ENCODE measurements around the gene SLC2A1.
"Not testable (repeated sequence)": the region's sequence is repeated elsewhere in the genome, so short reads cannot be mapped to it uniquely, and the experiment has no call there.

SLC2A1 gene

DNA sequence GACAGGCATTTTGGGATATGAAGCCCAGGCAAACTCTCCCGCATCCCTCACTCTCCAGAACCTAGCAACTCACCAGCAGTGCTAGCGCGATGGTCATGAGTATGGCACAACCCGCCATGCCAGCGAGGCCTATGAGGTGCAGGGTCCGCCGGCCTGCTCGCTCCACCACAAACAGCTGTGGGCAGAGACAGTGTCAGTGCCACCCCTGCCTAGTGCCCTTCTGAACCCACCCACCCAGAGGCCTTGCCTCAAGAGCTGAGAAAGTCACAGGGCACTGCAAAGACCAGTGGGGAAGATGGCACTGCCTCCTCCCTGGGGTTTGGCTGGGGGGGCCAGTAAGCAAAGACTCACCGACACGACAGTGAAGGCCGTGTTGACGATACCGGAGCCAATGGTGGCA is 29.8 kb downstream of the SLC2A1 start:
- no peak for DNase-seq (ENCODE audit: low read depth)

DNA sequence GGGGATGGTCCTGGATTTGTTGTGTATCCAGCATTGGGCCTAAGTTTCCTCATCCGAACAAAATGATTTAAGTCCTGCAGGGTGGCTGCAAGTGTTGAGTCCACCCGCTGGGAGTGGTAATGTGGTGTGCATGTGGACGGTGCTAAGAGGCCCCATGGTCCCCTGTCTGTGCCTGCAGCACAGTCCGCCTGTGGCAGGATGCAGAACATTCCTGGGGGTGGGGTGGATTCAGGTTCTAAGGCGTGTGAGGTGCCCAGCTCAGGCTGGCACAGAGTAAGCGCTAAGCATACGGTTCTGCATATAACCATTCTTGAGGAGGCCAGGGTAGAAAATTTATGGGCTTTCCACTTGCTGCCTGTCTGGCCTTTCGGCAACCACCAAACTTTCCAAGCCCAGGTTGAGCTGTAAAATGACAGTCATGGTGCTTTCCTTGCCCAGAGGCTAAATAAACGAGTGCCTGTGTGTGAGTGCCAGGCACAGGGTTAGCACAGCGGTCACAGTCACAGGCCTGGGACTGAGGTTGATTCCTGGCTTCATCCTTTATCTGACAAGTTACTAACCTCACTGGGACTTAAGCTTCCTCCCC is 30.7 kb downstream of the SLC2A1 start:
- DNase-seq (ENCODE audit: low read depth): no peak

DNA sequence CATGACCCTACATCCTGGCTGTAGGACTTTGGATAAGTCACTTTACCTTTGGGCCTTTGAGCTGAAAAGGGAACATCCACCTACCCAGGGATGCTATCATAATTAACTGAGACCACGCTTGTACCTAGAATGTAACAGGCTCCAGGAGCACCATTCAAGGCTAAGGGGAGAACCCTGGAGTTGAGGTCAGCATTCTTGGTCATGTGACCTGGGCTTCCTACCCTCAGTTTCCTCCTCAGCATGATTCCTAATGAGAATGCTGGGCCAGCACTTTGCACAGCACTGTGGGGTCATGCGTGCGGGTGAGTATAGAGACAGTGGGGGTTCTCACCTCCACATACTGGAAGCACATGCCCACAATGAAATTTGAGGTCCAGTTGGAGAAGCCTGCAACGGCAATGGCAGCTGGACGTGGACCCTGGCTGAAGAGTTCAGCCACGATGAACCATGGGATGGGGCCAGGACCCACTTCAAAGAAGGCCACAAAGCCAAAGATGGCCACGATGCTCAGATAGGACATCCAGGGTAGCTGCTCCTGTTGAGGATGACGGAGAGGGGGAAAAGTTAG is 31.3 kb downstream of the SLC2A1 start:
- DNase-seq (ENCODE audit: low read depth): no peak

DNA sequence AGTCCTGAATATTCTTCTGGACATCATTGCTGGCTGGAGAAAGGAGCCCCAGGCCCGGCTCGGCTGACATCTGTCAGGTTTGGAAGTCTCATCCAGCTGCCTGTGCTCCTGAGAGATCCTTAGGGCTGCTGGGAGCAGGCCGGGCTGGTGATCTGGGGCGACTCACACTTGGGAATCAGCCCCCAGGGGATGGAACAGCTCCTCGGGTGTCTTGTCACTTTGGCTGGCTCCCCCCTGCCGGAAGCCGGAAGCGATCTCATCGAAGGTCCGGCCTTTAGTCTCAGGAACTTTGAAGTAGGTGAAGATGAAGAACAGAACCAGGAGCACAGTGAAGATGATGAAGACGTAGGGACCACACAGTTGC is 31.8 kb downstream of the SLC2A1 start:
- no peak for DNase-seq (ENCODE audit: low read depth)

DNA sequence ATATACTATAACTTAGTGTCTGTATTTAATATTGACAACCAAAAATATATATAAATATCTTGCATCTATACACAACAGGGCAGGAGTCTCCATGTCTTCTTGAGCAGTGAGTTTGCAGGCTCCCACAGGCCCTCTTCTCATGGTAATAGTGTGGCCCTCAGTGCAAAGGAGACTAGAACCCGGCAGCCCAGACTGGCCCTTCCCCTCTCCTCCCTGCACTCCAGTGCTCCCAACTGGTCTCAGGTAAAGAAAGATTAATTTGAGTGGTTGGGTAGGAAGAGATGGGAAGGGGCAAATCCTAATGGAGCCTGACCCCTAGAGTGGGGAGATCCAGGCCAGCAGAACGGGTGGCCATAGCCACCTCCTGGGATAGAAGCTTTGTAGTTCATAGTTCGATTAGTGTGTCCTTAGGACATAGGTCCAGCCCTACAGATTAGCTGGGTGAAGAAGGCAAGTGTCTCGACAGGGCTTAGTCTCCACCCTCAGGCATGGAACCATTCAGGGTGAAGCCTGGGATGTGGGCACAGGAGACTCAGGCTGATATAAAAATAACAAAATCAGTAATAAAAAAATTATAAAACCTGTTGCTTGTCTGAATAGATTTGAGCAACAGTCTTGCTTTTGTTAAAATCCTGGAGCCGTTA is 32.3 kb downstream of the SLC2A1 start:
- DNase-seq (ENCODE audit: low read depth): no peak

DNA sequence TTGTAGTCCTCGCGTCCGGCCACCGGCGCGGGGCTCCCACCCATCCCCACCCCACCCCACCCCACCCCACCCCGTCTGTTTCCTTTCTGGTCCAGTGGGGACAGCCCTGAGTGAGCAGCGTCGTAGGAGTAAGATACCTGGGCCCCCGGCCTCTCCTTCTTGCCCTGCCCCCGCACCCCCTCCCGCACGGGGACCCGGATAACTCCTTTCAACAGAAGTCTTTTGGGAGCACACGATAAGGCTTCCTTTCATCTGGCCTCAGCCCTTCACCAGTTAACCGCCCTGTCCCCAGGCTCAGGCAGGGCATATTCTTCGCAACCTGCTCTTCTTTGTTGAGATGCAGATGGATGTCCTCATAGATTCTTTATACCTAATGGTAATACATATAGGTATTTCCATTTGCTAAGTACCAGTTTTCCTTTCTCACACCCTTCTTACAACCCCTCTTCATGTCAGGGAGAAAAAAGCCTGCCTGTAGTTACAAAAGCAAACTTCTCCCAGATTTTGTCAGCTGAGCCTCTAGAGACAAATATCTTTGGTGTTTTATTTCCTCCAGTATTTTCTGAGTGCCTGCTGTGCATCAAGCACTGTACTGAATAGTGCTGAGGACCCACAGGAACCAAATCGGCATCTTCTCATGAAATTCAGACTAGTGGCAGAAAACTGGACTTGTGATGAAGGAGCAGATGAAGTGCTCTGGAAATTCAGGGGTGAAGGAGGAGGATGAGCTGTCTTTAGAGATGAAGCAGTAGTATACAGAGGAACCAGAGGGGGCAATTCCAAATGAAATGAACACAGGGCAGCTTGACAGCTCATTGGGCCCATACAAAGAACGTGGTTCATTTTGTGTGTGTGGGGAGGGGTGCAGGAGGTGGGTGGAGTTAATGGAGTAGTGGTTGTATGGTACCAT is 33.6 kb downstream of the SLC2A1 start:
- DNase-seq (ENCODE audit: low read depth): no peak

DNA sequence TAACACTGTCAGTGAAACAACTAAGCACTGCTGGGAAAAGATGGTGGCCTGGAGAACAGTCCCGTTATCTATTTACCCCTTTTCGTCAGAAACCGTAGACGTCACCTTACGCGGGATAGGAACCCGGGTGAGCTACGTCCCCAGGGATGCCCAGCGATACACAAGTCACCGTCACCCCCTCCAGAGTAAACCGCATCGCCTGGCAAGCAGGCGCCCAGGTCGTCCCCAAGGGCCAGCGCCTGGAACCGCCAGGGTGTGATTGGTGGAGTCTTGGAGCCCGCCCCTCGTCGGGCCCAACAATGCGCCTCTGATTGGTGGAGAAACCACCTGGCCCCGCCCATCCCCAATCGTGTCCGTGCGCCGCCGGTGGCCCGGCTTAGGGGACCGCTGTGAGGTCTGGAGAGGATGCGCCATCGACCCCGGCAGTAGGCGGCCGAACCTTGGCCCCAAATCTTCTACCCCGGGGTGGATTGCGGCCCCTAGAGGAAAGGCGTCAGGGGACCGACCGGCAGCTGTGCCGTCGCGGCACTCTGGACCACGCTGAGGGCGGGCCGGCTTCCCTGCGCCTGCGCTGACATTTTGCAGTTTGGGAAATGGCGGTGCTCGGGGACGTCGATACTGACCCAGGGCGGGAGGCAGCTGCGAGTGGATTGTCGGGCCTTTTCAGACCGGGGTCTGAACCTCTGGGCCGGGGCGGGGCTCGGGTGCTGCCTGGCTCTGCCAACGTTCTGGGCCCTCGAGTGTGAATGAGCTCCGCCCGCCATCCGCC is 34.4 kb downstream of the SLC2A1 start:
- peak; percentile 85 for DNase-seq (ENCODE audit: low read depth)

DNA sequence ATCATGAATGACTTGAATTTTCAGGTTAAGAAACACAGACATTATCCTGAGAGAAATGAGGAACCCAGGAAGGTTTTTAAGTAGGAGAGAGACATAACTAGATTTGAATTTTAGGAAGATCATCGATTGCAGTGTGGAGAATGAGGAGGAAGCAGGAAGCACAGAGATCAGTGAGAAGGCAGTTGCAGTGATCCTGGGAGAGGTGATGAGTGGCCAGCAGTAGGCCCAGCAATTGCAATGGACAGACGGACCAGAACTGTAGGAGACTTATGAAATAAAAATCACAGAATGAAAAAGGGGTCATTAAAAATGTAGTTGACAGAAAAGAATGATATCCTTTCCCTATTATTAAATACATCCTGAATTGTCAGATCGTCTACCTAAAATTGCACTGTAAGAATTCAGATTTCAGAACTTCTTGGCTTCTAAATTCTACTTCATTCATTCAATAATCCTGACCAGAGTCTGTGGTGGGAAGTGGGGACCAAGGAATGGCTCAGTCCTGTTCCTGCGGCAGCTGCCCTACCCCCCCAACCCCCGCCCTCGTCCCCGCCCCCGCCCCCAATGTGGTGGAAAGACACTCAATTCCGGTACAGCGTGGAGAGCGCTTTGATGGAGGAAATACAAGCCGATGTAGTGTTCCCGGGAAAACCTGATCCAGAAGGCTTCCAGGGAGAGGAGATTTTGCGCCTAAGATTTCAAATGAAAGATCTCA is 35.1 kb downstream of the SLC2A1 start:
- DNase-seq (ENCODE audit: low read depth): no peak

DNA sequence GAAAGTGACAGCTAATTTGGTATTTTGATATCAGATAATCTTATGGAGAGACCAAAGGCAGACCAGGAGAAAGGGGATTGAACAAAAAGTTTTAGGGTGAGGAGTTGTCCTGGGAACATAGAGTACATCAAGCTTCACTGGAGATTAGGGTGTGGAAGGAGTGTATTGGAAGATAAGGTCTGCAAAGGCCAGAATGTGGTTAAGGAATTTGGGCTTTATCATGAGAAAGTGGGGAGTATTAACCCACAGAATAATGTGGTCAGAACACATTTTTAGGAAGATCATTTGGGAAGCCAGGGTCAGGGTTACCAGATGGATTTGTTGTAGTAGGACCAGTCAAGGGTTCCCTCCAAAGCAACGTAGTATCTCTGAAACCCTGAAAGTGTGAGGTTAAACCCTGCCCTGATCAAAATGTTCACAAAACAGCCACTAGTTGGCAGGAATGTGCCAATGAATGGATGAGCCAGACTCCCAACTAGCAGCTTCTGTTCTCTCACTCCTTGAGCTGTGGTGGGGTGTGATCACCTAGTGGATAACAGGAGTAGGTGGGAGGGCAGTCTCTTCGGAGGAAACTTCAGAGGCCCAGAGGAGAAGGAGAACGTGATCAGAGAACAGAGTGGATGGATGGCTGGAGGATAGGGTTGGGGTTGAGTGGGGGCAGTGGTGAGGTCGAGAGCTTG is 35.8 kb downstream of the SLC2A1 start:
- peak; percentile 35 for DNase-seq (ENCODE audit: low read depth)

DNA sequence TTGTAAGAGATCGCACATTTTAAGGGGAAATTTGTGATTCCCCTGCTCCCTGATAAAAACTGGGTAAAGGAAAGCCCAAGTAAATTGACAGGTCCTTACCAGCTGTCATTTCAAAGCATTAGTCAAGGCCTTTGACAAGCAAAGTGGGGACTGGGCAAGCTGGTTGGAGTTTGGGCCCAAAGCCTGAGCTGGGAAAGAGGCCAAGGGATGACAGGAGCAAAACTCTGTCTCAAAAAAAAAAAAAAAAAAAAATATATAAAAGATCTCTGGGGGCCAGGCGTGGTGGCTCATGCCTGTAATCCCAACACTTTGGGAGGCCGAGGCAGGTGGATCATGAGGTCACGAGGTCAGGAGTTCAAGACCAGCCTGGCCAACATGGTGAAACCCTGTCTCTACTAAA is 36.9 kb downstream of the SLC2A1 start:
- no peak for DNase-seq (ENCODE audit: low read depth)

DNA sequence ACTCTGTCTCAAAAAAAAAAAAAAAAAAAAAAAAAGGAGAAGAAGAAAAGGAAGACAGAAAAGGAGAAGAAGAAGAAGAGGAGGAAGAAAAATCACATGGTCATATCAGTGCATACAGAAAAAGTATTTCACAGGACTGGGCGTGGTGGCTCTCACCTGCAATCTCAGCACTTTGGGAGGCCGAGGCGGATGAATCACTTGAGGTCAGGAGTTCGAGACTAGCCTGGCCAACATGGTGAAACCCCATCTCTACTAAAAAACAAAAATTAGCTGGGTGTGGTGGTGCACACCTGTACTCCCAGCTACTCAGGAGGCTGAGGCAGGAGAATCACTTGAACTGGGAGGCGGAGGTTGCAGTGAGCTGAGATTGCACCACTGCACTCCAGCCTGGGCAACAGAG is 39.0 kb downstream of the SLC2A1 start:
- not testable (repeated sequence) for DNase-seq (ENCODE audit: low read depth)

DNA sequence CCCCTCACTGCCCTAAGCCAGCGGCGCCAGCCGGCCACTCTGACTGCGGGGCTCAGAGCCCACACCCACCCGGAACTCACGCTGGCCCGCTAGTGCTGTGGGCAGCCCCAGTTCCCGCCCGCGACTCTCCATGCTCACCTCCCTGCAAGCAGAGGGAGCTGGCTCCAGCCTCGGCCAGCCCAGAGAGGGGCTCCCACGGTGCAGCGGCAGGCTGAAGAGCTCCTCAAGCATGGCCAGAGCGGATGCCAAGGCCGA is 41.5 kb downstream of the SLC2A1 start:
- no peak for DNase-seq (ENCODE audit: low read depth)

DNA sequence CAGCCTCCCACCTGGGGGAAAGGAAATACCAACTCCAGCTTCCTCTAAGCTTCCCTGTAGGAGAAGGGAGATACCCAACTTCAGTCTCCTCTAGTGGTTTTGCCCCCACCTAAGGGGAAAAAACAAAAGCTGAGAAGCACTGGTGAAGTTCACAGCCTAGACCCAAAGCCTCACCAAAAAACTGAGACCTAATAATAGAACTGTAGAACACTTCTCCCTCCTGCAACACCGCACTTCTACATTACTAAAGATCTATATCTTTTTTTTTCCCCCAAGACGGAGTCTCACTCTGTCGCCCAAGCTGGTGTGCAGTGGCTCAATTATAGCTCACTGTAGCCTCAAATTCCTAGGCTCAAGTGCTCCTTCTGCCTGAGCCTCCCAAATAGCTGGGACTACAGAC is 43.2 kb downstream of the SLC2A1 start:
- DNase-seq (ENCODE audit: low read depth): no peak

DNA sequence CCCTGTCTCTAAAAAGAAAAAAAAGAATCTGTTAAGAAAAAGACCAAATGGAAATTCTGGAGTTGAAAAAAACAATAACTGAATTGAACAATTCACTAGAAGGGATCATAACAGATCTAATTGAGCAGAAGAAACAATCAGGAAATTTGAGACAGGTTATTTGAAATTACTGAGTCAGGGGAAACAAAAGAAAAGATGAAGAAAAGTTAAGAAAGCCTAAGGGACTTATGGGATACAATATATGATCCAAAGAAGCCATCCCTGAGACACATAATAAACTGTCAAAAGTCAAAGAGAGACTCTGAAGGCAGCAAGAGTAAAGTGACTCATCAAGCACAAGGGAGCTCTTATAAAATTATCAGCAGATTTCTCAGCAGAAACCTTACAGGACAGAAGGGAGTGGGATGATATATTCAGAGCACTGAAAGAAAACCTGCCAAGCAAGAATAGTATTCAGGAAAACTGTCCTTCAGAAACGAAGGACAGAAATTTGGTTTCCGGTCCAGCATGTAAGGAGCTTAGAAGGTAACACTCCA is 44.5 kb downstream of the SLC2A1 start:
- no peak for DNase-seq (ENCODE audit: low read depth)

DNA sequence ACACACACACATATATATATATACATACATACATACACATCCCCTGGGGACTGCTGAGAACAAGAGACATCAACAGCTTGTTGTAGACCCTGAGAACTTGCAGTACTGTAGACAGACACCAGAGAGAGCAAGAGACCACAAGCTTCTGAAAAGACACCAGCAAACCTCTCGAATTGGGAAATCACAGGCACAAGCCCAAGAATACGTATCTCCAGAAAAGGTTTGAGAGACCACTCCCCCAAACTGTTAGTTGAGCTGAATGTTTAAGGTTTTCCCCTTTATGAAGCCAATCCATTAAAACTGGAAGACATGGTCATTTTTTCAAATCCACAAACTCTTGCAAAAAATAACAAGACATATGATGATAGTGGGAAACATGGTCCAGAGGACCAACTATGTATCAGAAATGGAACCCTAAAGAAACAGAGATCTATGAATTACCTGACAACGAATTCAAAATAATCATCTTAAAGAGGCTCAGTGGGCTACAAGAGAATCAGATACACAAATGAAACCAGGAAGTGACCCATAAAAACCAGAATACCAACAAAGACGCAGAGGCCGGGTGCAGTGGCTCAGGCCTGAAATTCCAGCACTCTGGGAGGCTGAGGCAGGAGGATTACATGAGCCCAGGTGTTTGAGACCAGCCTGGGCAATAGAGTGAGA is 45.1 kb downstream of the SLC2A1 start:
- DNase-seq (ENCODE audit: low read depth): no peak

DNA sequence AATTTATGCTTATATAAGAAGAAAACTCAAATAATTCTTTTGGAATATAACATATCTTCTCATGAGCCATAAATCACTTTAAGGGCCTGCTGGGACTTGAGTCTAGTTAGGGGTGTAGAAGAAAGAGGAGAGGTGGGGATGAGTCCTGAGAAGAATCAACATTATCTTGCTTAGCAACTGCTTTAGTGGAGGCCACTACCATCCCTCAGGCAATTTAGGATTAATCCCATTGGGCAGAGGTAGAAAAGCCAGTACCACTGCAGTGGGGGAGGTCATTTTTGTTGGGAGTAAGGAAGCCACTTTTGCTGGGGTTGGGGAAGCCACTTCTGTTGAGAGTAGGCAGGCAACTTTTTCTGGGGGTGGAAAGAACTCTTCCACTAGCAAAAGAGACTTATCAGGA is 47.7 kb downstream of the SLC2A1 start:
- DNase-seq (ENCODE audit: low read depth): no peak

DNA sequence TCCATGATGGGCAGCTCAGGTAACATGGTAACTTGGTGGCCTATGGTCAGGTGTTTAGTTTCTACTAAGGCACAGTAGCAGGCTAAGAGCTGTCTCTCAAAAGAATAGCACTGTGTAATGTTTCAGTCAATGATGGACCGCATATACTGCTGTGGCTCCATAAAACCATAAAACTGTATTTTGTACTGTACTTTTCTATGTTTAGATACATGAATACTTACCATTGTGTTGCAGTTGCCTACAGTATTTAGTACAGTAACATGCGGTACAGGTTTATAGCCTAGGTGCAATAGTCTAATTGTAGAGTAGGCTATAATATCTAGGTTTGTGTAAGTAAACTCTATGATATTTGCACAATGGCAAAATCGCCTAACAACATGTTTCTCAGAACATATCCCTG is 50.6 kb downstream of the SLC2A1 start:
- DNase-seq (ENCODE audit: low read depth): no peak

DNA sequence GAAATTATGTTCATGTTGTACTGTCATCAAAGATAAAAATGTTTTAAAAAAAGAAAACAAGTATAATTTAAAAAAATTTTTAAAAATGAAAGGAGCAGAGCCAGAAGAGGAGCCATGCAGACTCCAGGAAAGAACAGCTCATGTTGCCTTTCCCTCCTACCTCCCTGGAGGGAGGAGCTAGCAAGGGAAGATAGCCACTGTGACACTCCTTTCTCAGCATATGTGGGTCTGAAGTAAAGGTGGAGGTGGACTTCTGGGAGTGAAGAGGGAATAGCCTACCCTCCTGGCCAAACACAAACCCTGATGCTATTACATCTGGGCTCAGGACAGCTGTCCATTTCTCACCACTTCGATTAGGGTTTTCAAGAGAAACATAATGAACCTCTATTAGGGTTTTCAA is 54.2 kb downstream of the SLC2A1 start:
- DNase-seq (ENCODE audit: low read depth): no peak

DNA sequence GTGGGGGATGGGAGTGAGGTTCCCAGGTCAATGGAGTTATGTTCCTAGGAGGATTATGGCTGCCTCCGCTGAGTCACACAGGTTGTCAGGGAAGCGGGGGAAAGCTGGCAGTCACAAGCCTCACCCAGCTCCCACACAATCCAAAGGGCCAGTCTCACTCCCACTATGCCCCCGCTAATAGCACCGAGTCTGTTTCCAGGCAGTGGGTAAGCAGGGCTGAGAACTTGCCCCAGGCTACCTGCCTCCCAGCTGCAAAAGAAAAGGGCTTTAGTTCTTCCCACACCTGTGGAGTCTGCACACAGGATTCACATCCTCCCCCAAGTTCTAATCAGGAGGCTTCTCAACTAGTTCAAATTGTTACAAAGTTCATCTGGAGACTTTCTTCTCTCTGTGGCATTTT is 58.7 kb downstream of the SLC2A1 start:
- not testable (repeated sequence) for DNase-seq (ENCODE audit: low read depth)

DNA sequence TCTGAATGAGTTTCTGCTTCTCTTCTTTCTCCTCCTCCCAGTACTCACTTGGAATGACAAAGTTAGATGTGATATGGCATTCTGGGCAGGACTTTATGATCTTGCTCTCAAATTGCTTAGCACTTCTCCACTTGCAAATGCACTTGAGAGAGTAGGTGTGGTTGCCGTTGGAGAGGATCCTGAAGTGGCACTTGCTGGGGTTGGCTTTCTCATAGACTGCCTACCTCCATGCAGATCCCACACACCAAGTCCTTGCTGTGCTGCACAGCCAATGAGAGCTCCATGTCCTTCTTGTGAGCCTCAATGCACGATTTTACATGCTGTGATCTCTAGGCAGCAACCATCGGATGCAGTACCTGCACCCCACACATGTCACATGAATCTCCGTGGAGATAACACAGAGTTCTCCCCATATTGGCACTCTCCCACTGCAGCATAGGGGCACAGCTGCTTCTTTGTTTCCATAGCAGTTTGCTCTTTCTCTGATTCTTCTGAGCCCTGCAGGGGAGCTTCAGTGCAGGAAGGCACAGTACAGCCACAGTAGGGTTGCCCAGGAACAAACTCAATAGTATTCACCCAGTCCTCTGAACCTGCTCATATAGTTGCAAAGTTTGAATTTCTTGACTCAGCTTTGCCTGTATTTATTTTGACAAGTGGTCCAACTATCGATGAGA is 67.1 kb downstream of the SLC2A1 start:
- DNase-seq (ENCODE audit: low read depth): no peak

Data from activated gamma-delta T cell treated with anti-CD3 and anti-CD28 coated beads, Interleukin-2, amount 50 U/mL, for 16 hours (primary cell).